T-helper 2 cell treated with Interferon-gamma antibody and Interleukin-4, amounts not matched to agents 5 μg/mL and 100 μg/mL, for 36 hours (primary cell): Measurements from ENCODE around the gene HAGH.
"Not testable (repeated sequence)": the region's sequence is repeated elsewhere in the genome, so short reads cannot be mapped to it uniquely, and the experiment has no call there.

Experiments
- DNase-seq: peaks from one replicate; pipeline ENCODE4 v3.0.0; 2021; ENCODE audit warnings: low spot score
- H3K27ac Mint-ChIP-seq: one replicate; pipeline ENCODE4 v1.8.0; 2021; ENCODE audit warnings: mild to moderate bottlenecking, mixed read lengths
- H3K27me3 Mint-ChIP-seq: one replicate; pipeline ENCODE4 v1.8.0; 2021; ENCODE audit warnings: low read depth, mixed read lengths
- H3K36me3 Mint-ChIP-seq: one replicate; pipeline ENCODE4 v1.8.0; 2021; ENCODE audit warnings: low read depth, mixed read lengths
- H3K4me1 Mint-ChIP-seq: one replicate; pipeline ENCODE4 v1.8.0; 2021; ENCODE audit warnings: low read depth, mixed read lengths
- H3K4me3 Mint-ChIP-seq: one replicate; pipeline ENCODE4 v1.8.0; 2022; ENCODE audit warnings: mild to moderate bottlenecking, moderate library complexity, mixed read lengths
- H3K9me3 Mint-ChIP-seq: one replicate; pipeline ENCODE4 v1.8.0; 2021; ENCODE audit warnings: mixed read lengths

Gene HAGH

GRCh38 chr16:1826691-1827573, at the start of gene HAGH, which contains the start of gene FAHD1:
Gene HAGH, minus strand, starts transcription at chr16:1826825. Its CDS starts 38 bp downstream, at chr16:1826787.
Gene FAHD1, plus strand, starts transcription at chr16:1827206. Its CDS starts 33 bp downstream, at chr16:1827239.
- Mint-ChIP-seq H3K4me1 (peaks cover 18% of the 10 kb centered on the region), H3K27ac (peak within 1 kb of the TSS; percentile 92), H3K36me3 (peaks cover 4% of the 10 kb centered on the region), H3K9me3 (no peaks in the 10 kb centered on the region), H3K27me3 (no peaks in the 10 kb centered on the region), H3K4me3 (peak within 1 kb of the TSS; percentile 92)
- DNase-seq, result peak; percentile 93

- peaks cover 28% of the 10 kb centered on the region for H3K27me3 Mint-ChIP-seq
- not testable (repeated sequence) for H3K27ac Mint-ChIP-seq, H3K9me3 Mint-ChIP-seq, H3K4me3 Mint-ChIP-seq, H3K36me3 Mint-ChIP-seq, DNase-seq, H3K4me1 Mint-ChIP-seq
Observed at GRCh38 chr16:1876066-1876465, 49.4 kb upstream of the HAGH start.

- H3K4me1 Mint-ChIP-seq, result no peaks in the 10 kb centered on the region
Observed at GRCh38 chr16:1874854-1875253, 48.2 kb upstream of the HAGH start.

DNA sequence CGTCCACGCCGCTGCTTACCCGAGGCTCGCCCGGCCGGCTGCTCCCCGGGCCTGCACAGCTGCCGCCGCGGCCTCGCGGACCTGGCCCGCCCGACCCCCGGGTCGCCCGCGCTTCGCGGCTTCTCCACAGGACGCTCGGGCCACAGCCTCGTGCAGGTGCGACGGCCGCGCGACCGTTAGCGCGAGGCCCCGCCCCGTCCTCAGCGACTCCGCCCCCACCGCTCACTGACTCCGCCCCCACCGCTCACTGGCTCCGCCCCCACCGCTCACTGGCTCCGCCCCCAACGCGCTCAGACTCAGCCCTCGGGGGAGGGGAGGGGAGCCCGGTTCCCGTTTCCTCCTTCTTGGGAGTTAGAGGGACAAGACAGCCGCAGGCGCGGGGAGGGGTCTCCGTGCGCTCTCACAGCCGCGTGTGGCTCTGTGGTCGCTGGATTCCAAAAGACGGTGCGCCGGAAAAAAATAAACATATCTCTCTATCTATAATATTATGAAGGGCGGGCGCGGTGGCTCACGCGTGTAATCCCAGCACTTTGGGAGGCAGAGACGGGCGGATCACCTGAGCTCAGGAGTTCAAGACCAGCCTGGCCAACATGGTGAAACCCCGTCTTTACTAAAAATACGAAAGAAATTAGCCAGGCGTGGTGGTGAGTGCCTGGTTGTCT, 45.5 kb upstream of the HAGH start, which contains the start of gene MEIOB:
Gene MEIOB, minus strand, starts transcription at position 191 of the 662 bp plus-strand sequence. CDS start 3,989 bp downstream, outside the sequence.
- DNase-seq, result no peak
- H3K4me1 Mint-ChIP-seq, result no peaks in the 10 kb centered on the region
- peak within 1 kb of the TSS; percentile 56 for H3K4me3 Mint-ChIP-seq
- no peaks in the 10 kb centered on the region for H3K9me3 Mint-ChIP-seq
- no peaks in the 10 kb centered on the region for H3K36me3 Mint-ChIP-seq
- H3K27ac Mint-ChIP-seq, result no peak within 1 kb of the TSS
- H3K27me3 Mint-ChIP-seq, result peaks cover 19% of the 10 kb centered on the region

More at GRCh38 chr16:1874854-1875253, 48.2 kb upstream of the HAGH start:
- Mint-ChIP-seq H3K4me3 (no peak overlapping the region), H3K36me3 (no peaks in the 10 kb centered on the region), H3K27me3 (peaks cover 28% of the 10 kb centered on the region), H3K27ac (no peak overlapping the region), H3K9me3 (no peaks in the 10 kb centered on the region)
- no peak for DNase-seq

- no peaks in the 10 kb centered on the region for H3K36me3 Mint-ChIP-seq
- H3K9me3 Mint-ChIP-seq, result no peaks in the 10 kb centered on the region
- DNase-seq, result no peak
- H3K4me1 Mint-ChIP-seq, result no peaks in the 10 kb centered on the region
- H3K4me3 Mint-ChIP-seq, result no peak overlapping the region
- no peak overlapping the region for H3K27ac Mint-ChIP-seq
- peaks cover 20% of the 10 kb centered on the region for H3K27me3 Mint-ChIP-seq
Observed at GRCh38 chr16:1870365-1871082, 43.9 kb upstream of the HAGH start.

DNA sequence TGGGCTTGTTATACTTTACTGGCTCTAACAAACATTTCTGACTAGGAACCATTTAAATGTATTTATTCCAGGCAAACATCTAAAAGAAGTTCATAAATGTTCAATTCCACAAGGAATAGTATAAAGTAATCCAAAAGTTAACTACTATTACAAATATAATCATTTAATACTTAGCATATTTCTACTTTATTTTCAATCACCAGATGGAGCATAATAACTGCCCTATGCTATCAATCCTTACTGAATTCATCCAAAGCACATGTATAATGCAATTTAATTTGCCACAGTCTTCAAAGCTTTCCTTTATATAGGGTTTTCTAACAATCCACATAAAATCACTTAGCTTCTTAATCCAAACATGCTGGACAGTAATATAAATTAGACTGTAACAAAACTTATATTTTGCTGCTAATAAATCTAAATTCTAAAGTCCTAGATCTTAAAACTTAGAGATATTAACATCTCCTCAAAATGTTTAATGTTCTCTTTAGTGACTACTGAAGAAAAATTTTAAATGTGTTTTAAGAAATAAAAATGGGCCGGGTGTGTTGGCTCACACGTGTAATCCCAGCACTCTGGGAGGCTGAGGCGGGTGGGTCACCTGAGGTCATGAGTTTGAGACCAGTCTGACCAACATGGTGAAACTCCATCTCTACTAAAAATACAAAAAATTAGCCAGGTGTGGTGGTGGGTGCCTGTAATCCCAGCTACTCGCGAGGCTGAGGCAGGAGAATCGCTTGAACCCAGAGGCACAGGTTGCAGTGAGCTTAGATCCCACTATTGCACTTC, 39.5 kb upstream of the HAGH start:
- H3K27me3 Mint-ChIP-seq, result peaks cover 6% of the 10 kb centered on the region
- DNase-seq, result no peak
- no peaks in the 10 kb centered on the region for H3K36me3 Mint-ChIP-seq
- H3K4me1 Mint-ChIP-seq, result no peaks in the 10 kb centered on the region
- no peaks in the 10 kb centered on the region for H3K9me3 Mint-ChIP-seq
- H3K27ac Mint-ChIP-seq, result no peak overlapping the region
- no peak overlapping the region for H3K4me3 Mint-ChIP-seq

DNA sequence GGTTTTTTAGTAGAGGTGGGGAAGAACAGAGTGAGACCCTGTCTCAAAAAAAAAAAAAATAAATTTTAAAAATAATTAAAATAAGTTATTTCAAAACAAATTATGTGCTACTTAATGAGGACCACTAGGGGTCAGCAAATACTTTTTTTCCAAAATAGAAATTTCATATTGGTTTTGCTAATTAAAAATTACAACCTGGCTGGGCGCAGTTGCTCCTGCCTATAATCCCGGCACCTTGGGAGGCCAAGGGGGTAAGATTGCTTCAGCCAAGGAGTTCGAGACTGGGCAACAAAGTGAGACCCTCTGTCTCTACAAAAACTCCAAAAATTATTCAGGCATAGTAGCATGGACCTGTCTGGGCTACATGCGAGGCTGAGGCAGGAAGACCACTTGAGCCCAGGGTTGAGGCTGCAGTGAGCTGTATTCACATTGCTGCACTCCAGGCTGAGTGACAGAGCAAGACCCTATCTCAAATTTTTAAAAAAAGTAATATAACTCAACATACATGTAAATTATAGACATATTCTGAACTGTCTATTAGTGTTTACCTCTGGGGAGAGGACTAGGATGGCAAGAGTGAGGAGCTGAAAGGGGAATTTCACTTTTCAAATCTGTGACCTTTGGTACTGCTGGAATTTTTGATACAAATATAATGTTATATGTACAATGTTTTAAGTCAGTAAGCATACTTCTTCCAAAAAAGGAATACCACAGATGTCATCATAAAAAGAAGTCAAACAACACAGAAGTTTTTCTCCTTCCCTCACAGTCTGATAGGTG, 37.2 kb upstream of the HAGH start:
- Mint-ChIP-seq H3K27me3 (peaks cover 17% of the 10 kb centered on the region), H3K4me3 (no peak overlapping the region), H3K4me1 (no peaks in the 10 kb centered on the region), H3K9me3 (no peaks in the 10 kb centered on the region), H3K27ac (no peak overlapping the region), H3K36me3 (no peaks in the 10 kb centered on the region)
- no peak for DNase-seq

DNA sequence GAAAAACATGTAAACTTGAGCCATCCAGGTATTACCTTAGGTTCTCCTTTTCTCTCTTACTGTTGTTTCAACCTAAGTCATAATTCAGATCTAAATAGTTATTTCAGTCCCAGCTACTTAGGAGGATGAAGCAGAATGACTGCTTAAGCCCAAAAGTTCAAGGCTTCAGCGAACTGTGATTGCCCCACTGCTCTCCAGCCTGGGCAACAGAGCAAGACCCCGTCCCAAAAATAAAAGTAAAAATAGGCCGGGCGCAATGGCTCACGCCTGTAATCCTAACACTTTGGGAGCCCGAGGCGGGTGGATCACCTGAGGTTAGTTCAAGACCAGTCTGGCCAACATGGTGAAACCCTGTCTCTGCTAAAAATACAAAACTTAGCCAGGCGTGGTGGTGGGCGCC, 35.8 kb upstream of the HAGH start:
- no peak for DNase-seq
- H3K4me3 Mint-ChIP-seq, result no peak overlapping the region
- H3K4me1 Mint-ChIP-seq, result no peaks in the 10 kb centered on the region
- H3K9me3 Mint-ChIP-seq, result no peaks in the 10 kb centered on the region
- no peaks in the 10 kb centered on the region for H3K36me3 Mint-ChIP-seq
- H3K27me3 Mint-ChIP-seq, result peaks cover 28% of the 10 kb centered on the region
- no peak overlapping the region for H3K27ac Mint-ChIP-seq

- H3K9me3 Mint-ChIP-seq, result no peaks in the 10 kb centered on the region
- H3K4me1 Mint-ChIP-seq, result no peaks in the 10 kb centered on the region
- no peak overlapping the region for H3K4me3 Mint-ChIP-seq
- peaks cover 31% of the 10 kb centered on the region for H3K27me3 Mint-ChIP-seq
- H3K27ac Mint-ChIP-seq, result no peak overlapping the region
- no peaks in the 10 kb centered on the region for H3K36me3 Mint-ChIP-seq
- no peak for DNase-seq
Observed at GRCh38 chr16:1861730-1862129, 35.1 kb upstream of the HAGH start.

DNA sequence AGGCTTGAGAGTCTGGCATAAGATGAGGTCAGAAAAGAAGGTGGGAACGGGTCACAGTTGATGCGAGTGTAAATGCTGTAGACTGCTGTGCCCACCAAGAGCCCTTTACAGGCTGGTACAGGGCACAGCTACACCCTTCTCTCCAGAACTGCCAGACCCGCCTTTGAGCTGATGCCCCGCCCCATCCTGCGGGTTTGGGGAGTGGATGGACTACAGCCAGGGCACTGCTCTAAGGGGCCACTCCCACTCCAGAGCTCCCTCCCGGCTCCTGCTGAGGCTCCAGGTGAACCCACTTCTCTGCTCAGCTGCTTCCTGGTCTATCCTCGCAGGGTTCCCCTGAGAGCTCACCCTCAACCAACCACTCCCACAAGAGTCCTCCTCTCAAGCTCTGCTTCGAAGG, 33.0 kb upstream of the HAGH start:
- no peak overlapping the region for H3K27ac Mint-ChIP-seq
- no peak overlapping the region for H3K4me3 Mint-ChIP-seq

DNA sequence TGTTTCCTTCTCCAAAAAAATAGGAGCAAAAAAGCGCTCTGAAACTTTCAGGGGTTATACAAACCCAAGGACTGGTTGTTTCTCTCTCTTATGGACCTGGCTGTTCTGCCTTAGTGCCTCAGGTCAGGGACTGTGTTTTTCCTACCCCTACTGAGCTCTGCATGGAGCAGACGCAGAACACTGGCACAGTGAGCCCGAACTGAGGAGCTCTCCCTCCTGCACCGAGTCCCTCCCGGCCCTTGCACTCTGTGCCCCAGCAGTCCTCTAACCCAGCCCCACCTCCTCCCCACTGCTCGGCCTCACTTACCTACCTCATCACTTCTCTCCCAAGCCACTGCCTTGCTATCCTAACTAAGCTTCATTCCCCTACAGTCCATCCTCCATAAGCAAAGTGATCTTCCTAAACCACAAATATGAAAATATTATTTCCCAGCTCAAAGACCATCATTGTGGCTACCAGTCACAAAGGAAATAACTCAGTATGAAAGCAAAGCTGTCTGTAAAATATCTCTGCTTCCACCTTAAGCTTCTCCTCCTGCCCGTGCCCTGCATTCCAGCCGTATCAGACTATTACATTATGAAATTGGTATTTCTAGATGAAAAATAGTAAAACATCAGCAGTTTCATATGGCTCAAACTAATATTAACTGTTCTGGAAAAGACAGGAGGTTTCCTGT, 31.7 kb upstream of the HAGH start:
- Mint-ChIP-seq H3K4me3 (no peak overlapping the region), H3K27me3 (peaks cover 26% of the 10 kb centered on the region), H3K4me1 (peaks cover 12% of the 10 kb centered on the region), H3K9me3 (no peaks in the 10 kb centered on the region), H3K27ac (no peak overlapping the region), H3K36me3 (no peaks in the 10 kb centered on the region)
- no peak for DNase-seq

More for the DNA sequence above, 33.0 kb upstream of the HAGH start:
- H3K9me3 Mint-ChIP-seq, result no peaks in the 10 kb centered on the region
- H3K27me3 Mint-ChIP-seq, result peaks cover 30% of the 10 kb centered on the region
- no peak for DNase-seq
- no peaks in the 10 kb centered on the region for H3K36me3 Mint-ChIP-seq
- H3K4me1 Mint-ChIP-seq, result peaks cover 10% of the 10 kb centered on the region

DNA sequence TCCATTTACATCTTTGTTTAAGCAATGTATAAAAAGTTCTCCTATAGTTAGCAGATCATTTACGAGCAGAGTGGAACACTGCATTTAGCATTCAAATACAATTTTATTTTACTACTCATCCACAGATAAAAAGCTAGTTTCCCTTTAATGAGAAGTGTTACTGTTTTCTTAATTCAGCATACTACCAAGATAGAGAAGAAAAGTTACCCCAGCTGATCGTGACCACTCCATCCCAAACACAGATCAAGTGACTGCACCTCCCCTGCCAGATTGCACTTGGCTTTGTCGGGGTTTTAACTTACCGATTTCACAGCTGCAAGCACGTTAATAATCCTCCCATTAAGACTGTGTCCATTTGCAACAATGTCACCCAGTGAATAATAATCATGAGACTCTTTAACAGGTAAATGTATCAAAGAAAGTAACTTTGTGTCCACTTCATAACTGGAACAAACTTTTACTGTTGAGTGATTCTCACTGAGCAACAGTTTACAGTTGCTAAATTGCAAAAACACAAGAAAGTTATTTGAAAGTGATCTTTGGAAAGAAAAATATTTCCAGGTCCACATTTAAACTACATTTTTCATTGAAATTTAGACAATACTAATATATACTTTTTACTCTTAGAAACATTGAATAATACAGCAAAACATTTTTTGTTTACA, 30.9 kb upstream of the HAGH start:
- Mint-ChIP-seq H3K27me3 (peaks cover 26% of the 10 kb centered on the region), H3K9me3 (no peaks in the 10 kb centered on the region), H3K4me3 (no peak overlapping the region), H3K4me1 (peaks cover 12% of the 10 kb centered on the region), H3K27ac (no peak overlapping the region), H3K36me3 (no peaks in the 10 kb centered on the region)
- DNase-seq, result no peak
